Ishikawa (cell line): ENCODE data around the gene DIP2C.

ENCODE experiments used
- CEBPB ChIP-seq: IDR thresholded peaks from 2 replicates; pipeline ENCODE4 v1.6.1; 2012
- CREB1 ChIP-seq: IDR thresholded peaks from 2 replicates; pipeline ENCODE4 v1.6.1; 2012; ENCODE audit warnings: low read depth
- EGR1 ChIP-seq: IDR thresholded peaks from 2 replicates; pipeline ENCODE4 v1.6.1; 2012
- EP300 ChIP-seq: IDR thresholded peaks from 2 replicates; pipeline ENCODE4 v1.6.1; 2012; ENCODE audit warnings: borderline replicate concordance
- FOXM1 ChIP-seq: IDR thresholded peaks from 2 replicates; pipeline ENCODE4 v1.6.1; 2012; ENCODE audit warnings: low read depth, borderline replicate concordance
- MAX ChIP-seq: IDR thresholded peaks from 2 replicates; pipeline ENCODE4 v1.6.1; 2012
- NFIC ChIP-seq: IDR thresholded peaks from 2 replicates; pipeline ENCODE4 v1.6.1; 2012
- RAD21 ChIP-seq: IDR thresholded peaks from 2 replicates; pipeline ENCODE4 v1.6.1; 2012; ENCODE audit warnings: low read depth
- REST ChIP-seq: IDR thresholded peaks from 2 replicates; pipeline ENCODE4 v1.6.1; 2012; ENCODE audit warnings: low read depth, mild to moderate bottlenecking
- TAF1 ChIP-seq: IDR thresholded peaks from 2 replicates; pipeline ENCODE4 v1.6.1; 2012; ENCODE audit warnings: low read depth, mild to moderate bottlenecking
- TCF12 ChIP-seq: IDR thresholded peaks from 2 replicates; pipeline ENCODE4 v1.6.1; 2012; ENCODE audit warnings: low read depth
- TEAD4 ChIP-seq: IDR thresholded peaks from 2 replicates; pipeline ENCODE4 v1.6.1; 2012
- USF1 ChIP-seq: IDR thresholded peaks from 2 replicates; pipeline ENCODE4 v1.6.1; 2012
- YY1 ChIP-seq: IDR thresholded peaks from 2 replicates; pipeline ENCODE4 v1.6.1; 2012; ENCODE audit warnings: low read depth
- ZBTB7A ChIP-seq: IDR thresholded peaks from 2 replicates; pipeline ENCODE4 v1.6.1; 2012; ENCODE audit warnings: low read depth

The DIP2C gene

GRCh38 chr10:499991-500390 lies 189.5 kb downstream of the DIP2C start:
- TF ChIP-seq MAX (no peak), NFIC (no peak), TCF12 (no peak), YY1 (no peak)

- TF ChIP-seq EGR1 (no peak), CREB1 (no peak), NFIC (no peak), YY1 (no peak), EP300 (no peak), REST (no peak), CEBPB (no peak), TAF1 (no peak), FOXM1 (no peak), MAX (no peak), ZBTB7A (no peak), TCF12 (no peak), RAD21 (no peak), USF1 (no peak), TEAD4 (no peak)
These were observed 190.6 kb downstream of the DIP2C start for GRCh38 chr10:498760-499435.

GRCh38 chr10:497898-498451 lies 191.5 kb downstream of the DIP2C start:
- no peak for TF ChIP-seq NFIC
- no peak for TF ChIP-seq CEBPB
- no peak for TF ChIP-seq EP300
- TF ChIP-seq FOXM1: no peak
- TF ChIP-seq RAD21: no peak
- no peak for TF ChIP-seq MAX
- no peak for TF ChIP-seq REST
- TF ChIP-seq TEAD4: no peak
- TF ChIP-seq TCF12: no peak

GRCh38 chr10:497289-497688 lies 192.2 kb downstream of the DIP2C start:
- TF ChIP-seq REST (no peak), TCF12 (no peak), CEBPB (no peak), CREB1 (no peak), TEAD4 (no peak), FOXM1 (no peak), MAX (no peak), ZBTB7A (no peak), YY1 (no peak), EGR1 (no peak)
